HEK293 (cell line): Measurements from ENCODE around the gene ADAMTS16.

Source experiments
- HOXA7 ChIP-seq: sonication (generic); formaldehyde crosslinking; IDR thresholded peaks from 2 replicates; pipeline ENCODE4 v1.8.1; 2022; ENCODE audit warnings: missing genetic modification reagents, borderline replicate concordance
- INSM2 ChIP-seq: fragments of 450-650 bp; formaldehyde crosslinking; IDR thresholded peaks from 2 replicates; pipeline ENCODE4 v1.5.1; 2016; ENCODE audit warnings: missing biosample characterization, missing genetic modification characterization
- KLF16 ChIP-seq: fragments of 450-650 bp; formaldehyde crosslinking; IDR thresholded peaks from 2 replicates; pipeline ENCODE4 v1.5.1; 2017; ENCODE audit warnings: missing biosample characterization, missing genetic modification characterization
- SP7 ChIP-seq: fragments of 450-650 bp; formaldehyde crosslinking; IDR thresholded peaks from 2 replicates; pipeline ENCODE4 v1.5.1; 2016; ENCODE audit warnings: missing biosample characterization, missing genetic modification characterization
- TRIM28 ChIP-seq: IDR thresholded peaks from 2 replicates; pipeline ENCODE4 v1.6.1; 2011; ENCODE audit warnings: low read length, control low read depth, borderline replicate concordance
- WT1 ChIP-seq: fragments of 450-650 bp; formaldehyde crosslinking; IDR thresholded peaks from 2 replicates; pipeline ENCODE4 v1.5.1; 2016; ENCODE audit warnings: missing biosample characterization, missing genetic modification characterization
- ZBTB11 ChIP-seq: fragments of 450-650 bp; formaldehyde crosslinking; conservative IDR thresholded peaks from 2 replicates; pipeline ENCODE4 v1.5.1; 2016; ENCODE audit warnings: low read depth, missing biosample characterization, missing genetic modification characterization
- ZBTB20 ChIP-seq: fragments of 450-650 bp; formaldehyde crosslinking; IDR thresholded peaks from 2 replicates; pipeline ENCODE4 v1.5.1; 2016; ENCODE audit warnings: missing biosample characterization, missing genetic modification characterization
- ZBTB44 ChIP-seq: fragments of 450-650 bp; IDR thresholded peaks from 2 replicates; pipeline ENCODE4 v1.5.1; 2018; ENCODE audit warnings: missing biosample characterization, mild to moderate bottlenecking, missing genetic modification characterization
- ZFP69B ChIP-seq: fragments of 450-650 bp; formaldehyde crosslinking; IDR thresholded peaks from 2 replicates; pipeline ENCODE4 v1.5.1; 2016; ENCODE audit warnings: missing biosample characterization, missing genetic modification characterization
- ZNF169 ChIP-seq: fragments of 450-650 bp; formaldehyde crosslinking; IDR thresholded peaks from 2 replicates; pipeline ENCODE4 v1.5.1; 2016; ENCODE audit warnings: missing biosample characterization, missing genetic modification characterization
- ZNF18 ChIP-seq: fragments of 450-650 bp; formaldehyde crosslinking; IDR thresholded peaks from 2 replicates; pipeline ENCODE4 v1.5.1; 2016; ENCODE audit warnings: missing biosample characterization, missing genetic modification characterization
- ZNF23 ChIP-seq: fragments of 450-650 bp; formaldehyde crosslinking; IDR thresholded peaks from 2 replicates; pipeline ENCODE4 v1.5.1; 2016; ENCODE audit warnings: missing biosample characterization, missing genetic modification characterization, borderline replicate concordance
- ZNF24 ChIP-seq: fragments of 450-650 bp; formaldehyde crosslinking; IDR thresholded peaks from 2 replicates; pipeline ENCODE4 v1.5.1; 2016; ENCODE audit warnings: missing biosample characterization, missing genetic modification characterization
- ZNF341 ChIP-seq: fragments of 450-650 bp; formaldehyde crosslinking; IDR thresholded peaks from 2 replicates; pipeline ENCODE4; 2016; ENCODE audit warnings: low read depth, missing biosample characterization, missing genetic modification characterization
- ZNF394 ChIP-seq: fragments of 450-650 bp; formaldehyde crosslinking; IDR thresholded peaks from 2 replicates; pipeline ENCODE4 v1.5.1; 2016; ENCODE audit warnings: missing biosample characterization, missing genetic modification characterization, mild to moderate bottlenecking, moderate library complexity, borderline replicate concordance
- ZNF423 ChIP-seq: fragments of 450-650 bp; formaldehyde crosslinking; IDR thresholded peaks from 2 replicates; pipeline ENCODE4 v1.5.1; 2016; ENCODE audit warnings: missing biosample characterization, missing genetic modification characterization
- ZNF48 ChIP-seq: fragments of 450-650 bp; formaldehyde crosslinking; IDR thresholded peaks from 2 replicates; pipeline ENCODE4 v1.5.1; 2016; ENCODE audit warnings: missing biosample characterization, missing genetic modification characterization
- ZNF514 ChIP-seq: fragments of 450-650 bp; formaldehyde crosslinking; IDR thresholded peaks from 2 replicates; pipeline ENCODE4 v1.5.1; 2016; ENCODE audit warnings: missing biosample characterization, missing genetic modification characterization
- ZNF530 ChIP-seq: fragments of 450-650 bp; formaldehyde crosslinking; IDR thresholded peaks from 2 replicates; pipeline ENCODE4 v1.5.1; 2016; ENCODE audit warnings: low read depth, missing biosample characterization, missing genetic modification characterization
- ZNF544 ChIP-seq: fragments of 450-650 bp; formaldehyde crosslinking; IDR thresholded peaks from 2 replicates; pipeline ENCODE4 v1.5.0; 2017; ENCODE audit warnings: missing biosample characterization, missing genetic modification characterization
- ZNF561 ChIP-seq: fragments of 450-650 bp; IDR thresholded peaks from 2 replicates; pipeline ENCODE4 v1.5.1; 2018; ENCODE audit warnings: missing biosample characterization, missing genetic modification characterization, borderline replicate concordance
- ZNF571 ChIP-seq: fragments of 450-650 bp; formaldehyde crosslinking; IDR thresholded peaks from 2 replicates; pipeline ENCODE4 v1.5.0; 2017; ENCODE audit warnings: missing biosample characterization, missing genetic modification characterization
- ZNF580 ChIP-seq: fragments of 450-650 bp; formaldehyde crosslinking; IDR thresholded peaks from 2 replicates; pipeline ENCODE4 v1.5.1; 2016; ENCODE audit warnings: missing biosample characterization, missing genetic modification characterization
- ZNF621 ChIP-seq: fragments of 450-650 bp; formaldehyde crosslinking; IDR thresholded peaks from 2 replicates; pipeline ENCODE4 v1.5.1; 2017; ENCODE audit warnings: missing biosample characterization, missing genetic modification characterization
- ZNF629 ChIP-seq: fragments of 450-650 bp; formaldehyde crosslinking; IDR thresholded peaks from 2 replicates; pipeline ENCODE4 v1.5.1; 2017; ENCODE audit warnings: missing biosample characterization, missing genetic modification characterization
- ZNF658 ChIP-seq: fragments of 450-650 bp; formaldehyde crosslinking; IDR thresholded peaks from 2 replicates; pipeline ENCODE4; 2016; ENCODE audit warnings: missing biosample characterization, missing genetic modification characterization
- ZNF692 ChIP-seq: fragments of 450-650 bp; formaldehyde crosslinking; IDR thresholded peaks from 2 replicates; pipeline ENCODE4 v1.5.1; 2016; ENCODE audit warnings: missing biosample characterization, missing genetic modification characterization
- ZNF768 ChIP-seq: fragments of 450-650 bp; formaldehyde crosslinking; IDR thresholded peaks from 2 replicates; pipeline ENCODE4 v1.5.1; 2018; ENCODE audit warnings: missing biosample characterization, mild to moderate bottlenecking, missing genetic modification characterization
- ZNF785 ChIP-seq: fragments of 450-650 bp; formaldehyde crosslinking; IDR thresholded peaks from 2 replicates; pipeline ENCODE4 v1.5.1; 2016; ENCODE audit warnings: missing biosample characterization, missing genetic modification characterization
- ZSCAN23 ChIP-seq: fragments of 450-650 bp; formaldehyde crosslinking; IDR thresholded peaks from 2 replicates; pipeline ENCODE4 v1.5.1; 2016; ENCODE audit warnings: missing biosample characterization, missing genetic modification characterization

Gene ADAMTS16

GRCh38 chr5:5270958-5271785, 131.0 kb downstream of the ADAMTS16 start (continued):
- no peak; the same call in 1 of the 2 replicates for TF ChIP-seq KLF16 (tag by site-specific recombination)
- peak; percentile 99 for TF ChIP-seq ZNF394 (tag by site-specific recombination)
- peak; percentile 55; the same call in 1 of the 2 replicates for TF ChIP-seq ZNF692 (tag by site-specific recombination)
- no peak for TF ChIP-seq ZNF571
- no peak for TF ChIP-seq ZNF658 (tag by site-specific recombination)
- TF ChIP-seq HOXA7 (CRISPR knock-in tag), result no peak
- TF ChIP-seq ZBTB44 (tag by site-specific recombination), result peak; percentile 56
- TF ChIP-seq ZNF530, result no peak
- peak; percentile 92 for TF ChIP-seq ZNF341 (tag by site-specific recombination)
- 0 out of 2 replicates have a peak, but pooled peaks have one; percentile 14 for TF ChIP-seq ZNF423 (tag by site-specific recombination)
- TF ChIP-seq ZNF24 (tag by site-specific recombination), result peak; percentile 71; the same call in 1 of the 2 replicates
- no peak for TF ChIP-seq ZNF785 (tag by site-specific recombination)
- peak; percentile 70 for TF ChIP-seq ZBTB11 (tag by site-specific recombination)
- no peak for TF ChIP-seq ZNF580
- TF ChIP-seq SP7 (tag by site-specific recombination), result peak; percentile 86
- peak; percentile 91 for TF ChIP-seq ZNF561 (tag by site-specific recombination)
- TF ChIP-seq ZNF544 (tag by site-specific recombination), result no peak
- TF ChIP-seq ZNF768 (tag by site-specific recombination), result 0 out of 2 replicates have a peak, but pooled peaks have one; percentile 5
- TF ChIP-seq WT1 (tag by site-specific recombination), result peak; percentile 26
- TF ChIP-seq ZNF514, result no peak
- TF ChIP-seq ZBTB20 (tag by site-specific recombination), result peak; percentile 57
- TF ChIP-seq ZSCAN23 (tag by site-specific recombination), result no peak
- peak; percentile 79 for TF ChIP-seq ZNF629
- TF ChIP-seq ZNF621 (tag by site-specific recombination), result no peak
- no peak for TF ChIP-seq ZNF23 (tag by site-specific recombination)
- TF ChIP-seq ZNF169 (tag by site-specific recombination), result no peak
- no peak for TF ChIP-seq ZNF48 (tag by site-specific recombination)
- peak; percentile 9; the same call in 1 of the 2 replicates for TF ChIP-seq INSM2 (tag by site-specific recombination)
- 0 out of 2 replicates have a peak, but pooled peaks have one; percentile 39 for TF ChIP-seq ZFP69B (tag by site-specific recombination)
- TF ChIP-seq TRIM28, result peak; percentile 68; the same call in 1 of the 2 replicates
- TF ChIP-seq ZNF18, result no peak
